Esophagus mucosa (tissue), 1 donor: Measurements from ENCODE around the gene HHATL. TPM values are rescaled to one million over a fixed set of nuclear protein-coding genes. Genes with fewer than 3 reads are reported as not detected.

Source experiments
- ATAC-seq: fragments of 200-7000 bp; cut with Tn5 transposase; one replicate; pipeline ENCODE4 v1.9.1; 2020
- total RNA-seq: library from RNA; stranded (reverse); gene quantifications from one replicate; pipeline ENCODE4 v1.2.4, GENCODE V29; 2023
- donor health status: DM: yes; HTN: yes; CAD: no.

Gene HHATL
- total RNA-seq, 1 donor from 2014 or later = not detected

DNA sequence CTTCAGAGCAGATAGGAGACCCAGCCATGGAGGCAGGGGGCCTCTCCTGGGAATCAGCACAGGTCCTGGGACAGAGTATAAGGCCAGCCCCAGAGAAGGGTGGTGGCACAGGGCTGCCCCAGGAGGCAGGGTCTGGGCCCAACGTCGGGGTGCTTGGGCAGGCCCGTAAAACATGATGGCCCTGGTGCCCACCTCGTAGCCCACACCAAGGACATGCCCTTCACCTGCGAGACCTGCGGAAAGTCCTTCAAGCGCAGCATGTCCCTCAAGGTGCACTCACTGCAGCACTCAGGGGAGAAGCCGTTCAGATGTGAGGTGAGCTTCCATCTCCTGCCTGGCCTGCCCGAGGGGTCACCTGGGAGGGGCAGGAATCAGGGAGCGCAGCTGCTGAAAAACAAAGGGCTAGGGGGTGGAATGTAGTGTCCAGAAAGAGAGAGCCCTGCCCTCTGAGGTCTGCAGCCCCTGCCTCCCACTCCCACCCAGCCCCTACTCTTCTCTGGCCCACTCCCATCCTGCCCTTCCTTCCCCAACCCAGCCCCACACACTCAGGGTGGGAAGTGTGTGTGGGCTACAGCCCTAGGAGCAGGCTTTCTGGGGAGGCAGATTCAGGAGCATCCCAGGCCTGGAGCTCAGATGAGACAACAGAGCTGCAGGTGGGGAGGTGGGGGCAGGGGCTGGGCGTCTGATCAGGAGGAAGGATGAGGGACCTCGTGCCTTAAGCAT is 39.6 kb downstream of the HHATL start:
- no peak for ATAC-seq

DNA sequence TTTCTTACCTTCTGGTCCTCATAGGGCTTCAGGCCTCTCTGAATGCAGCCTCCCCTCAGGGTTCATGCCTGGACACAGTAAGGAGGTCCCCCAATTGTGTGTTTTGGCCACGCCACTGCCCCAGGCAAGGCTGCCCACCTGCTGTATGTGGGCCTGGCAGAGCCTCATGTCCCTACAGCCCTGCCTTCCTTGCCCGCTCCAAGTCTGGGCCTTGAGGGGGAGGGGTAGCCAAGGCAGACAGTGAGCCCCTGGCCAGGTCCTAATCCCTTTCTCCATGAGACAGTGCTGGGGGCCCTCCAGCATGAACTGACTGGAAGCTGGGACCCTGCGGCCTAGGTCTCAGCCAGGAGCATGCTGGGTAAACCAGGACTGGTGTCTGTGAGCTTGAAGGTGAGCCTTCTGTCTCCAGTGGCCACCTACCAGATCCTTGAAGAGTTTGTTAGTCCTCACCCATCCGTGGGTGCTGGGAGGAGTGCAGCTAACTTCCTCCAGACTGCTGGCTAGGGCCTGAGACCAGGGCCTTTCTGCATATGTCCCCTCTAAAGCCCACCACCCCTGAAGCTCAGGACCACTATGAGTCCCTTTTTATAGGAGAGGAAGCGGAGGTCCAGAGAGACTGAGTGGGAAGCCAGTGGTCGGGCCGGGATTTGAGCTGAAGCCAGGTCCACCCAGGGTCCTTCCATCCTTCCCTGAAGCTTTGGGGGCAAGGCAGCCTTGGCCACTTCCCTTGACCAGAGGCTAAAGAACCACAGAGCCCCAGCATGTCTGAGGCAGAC is 40.4 kb downstream of the HHATL start:
- ATAC-seq = no peak

DNA sequence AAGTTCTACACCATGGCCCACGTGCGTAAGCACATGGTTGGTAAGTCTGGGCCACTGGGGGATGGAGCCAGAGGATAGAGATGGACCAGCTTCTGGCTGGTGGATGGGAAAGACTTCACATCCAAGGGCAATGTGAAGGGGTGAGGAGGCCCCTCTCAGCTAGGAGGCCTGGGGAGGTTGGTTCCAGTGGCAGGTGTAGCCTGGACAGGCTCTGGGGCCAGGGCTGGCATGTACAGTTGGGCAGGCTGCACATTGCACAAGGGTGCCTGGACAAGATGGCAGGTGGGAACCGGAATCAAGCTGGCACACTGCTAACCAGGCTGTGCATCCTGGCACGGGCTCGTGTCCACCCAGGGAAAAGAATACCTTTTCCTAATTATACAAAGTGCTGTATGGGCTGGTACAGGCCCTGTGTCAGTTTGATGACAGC is 41.0 kb downstream of the HHATL start:
- ATAC-seq = no peak

DNA sequence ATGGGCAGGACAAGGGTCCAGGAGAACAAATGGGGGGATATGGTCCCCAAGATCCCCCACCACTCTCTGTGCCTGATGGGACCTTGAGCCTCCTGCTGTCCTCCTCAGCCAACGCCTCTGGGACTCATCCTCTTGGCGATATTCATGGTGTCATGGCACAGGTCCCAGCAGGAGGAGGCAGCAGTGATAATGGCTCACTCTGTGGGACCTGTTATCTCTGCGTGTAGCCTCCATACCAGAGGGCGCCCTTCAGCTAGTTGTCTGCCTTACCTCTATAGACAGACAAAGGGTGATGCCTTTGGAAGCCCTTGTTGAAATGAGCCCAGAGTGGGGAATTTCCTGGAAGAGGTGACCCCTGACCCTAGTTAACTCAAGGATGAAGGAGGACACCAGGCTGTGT is 41.7 kb downstream of the HHATL start:
- no peak for ATAC-seq

DNA sequence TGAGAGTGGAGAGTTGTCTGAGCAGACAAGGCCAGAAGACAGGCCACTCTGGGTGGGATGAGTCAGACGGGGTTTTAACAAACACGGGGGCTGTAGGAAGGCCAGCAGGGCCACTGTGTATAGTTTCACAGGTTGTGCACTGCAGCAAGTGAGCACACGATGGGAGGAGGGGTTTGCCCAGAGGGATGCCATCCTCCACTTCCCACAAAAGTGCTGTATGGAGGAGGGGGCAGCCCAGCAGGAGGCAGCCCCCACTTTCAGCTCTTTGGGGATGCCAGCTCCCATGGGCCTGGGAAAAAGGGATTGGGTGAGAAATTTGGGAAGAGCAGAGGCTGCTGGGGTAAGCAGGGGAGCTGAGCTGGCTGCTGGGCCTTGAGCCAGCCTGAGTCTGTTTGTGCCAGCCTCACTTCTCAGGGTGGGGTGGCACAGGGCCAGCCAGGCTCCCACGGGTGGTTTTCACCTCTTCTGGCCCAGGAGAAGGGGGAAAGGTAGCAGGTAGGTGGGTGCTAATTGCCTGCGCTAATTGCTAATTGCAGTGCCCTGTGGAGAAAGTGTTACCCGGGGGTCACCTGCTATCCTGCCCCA is 42.4 kb downstream of the HHATL start:
- ATAC-seq = no peak

DNA sequence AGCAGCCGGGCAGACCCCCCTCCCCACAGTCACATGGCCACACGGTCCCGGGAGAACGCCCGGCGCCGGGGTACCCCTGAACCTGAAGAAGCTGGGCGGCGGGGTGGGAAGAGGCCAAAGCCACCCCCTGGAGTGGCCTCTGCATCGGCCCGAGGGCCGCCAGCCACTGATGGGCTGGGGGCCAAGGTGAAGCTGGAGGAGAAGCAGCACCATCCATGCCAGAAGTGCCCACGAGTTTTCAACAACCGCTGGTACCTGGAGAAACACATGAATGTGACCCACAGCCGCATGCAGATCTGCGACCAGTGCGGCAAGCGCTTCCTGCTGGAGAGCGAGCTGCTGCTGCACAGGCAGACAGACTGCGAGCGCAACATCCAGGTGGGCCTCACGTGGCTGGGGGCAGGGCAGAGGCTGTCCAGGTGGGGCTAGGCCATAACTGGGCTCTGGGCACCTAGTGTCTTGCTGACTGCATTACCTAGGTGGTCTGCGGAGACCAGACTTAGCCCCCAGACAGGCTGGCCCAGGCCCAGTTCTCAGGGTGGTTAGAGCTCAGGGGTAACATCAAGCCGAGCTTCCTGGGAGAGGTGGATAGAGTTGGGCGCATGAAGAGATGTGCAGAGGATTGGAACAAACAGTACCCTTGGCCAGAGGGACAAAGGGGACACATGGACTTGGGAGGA is 43.0 kb downstream of the HHATL start:
- ATAC-seq = no peak

GRCh38 chr3:42658771-42659390 is 43.7 kb downstream of the HHATL start:
- ATAC-seq = no peak

- ATAC-seq = no peak
Measured at GRCh38 chr3:42658091-42658770, 44.4 kb downstream of the HHATL start.

DNA sequence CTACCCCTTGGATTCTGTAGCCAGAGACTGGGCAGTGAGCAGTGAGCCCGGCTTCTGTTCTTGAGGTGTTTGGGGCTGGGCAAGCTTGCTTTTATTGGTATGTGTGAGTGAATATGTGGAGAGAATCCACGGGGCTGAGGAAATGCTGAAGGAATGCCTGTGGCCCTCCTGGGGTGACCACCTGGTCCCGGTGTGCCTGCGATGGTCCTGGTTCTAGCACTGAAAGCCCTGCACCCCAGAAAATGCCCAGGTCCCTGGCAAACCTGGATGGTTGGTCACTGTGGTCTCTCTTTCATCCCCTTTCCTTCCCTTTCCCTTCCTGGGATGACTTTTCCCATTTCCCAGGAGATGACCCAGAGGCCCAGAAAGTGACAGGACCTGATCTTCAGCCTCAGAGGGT is 44.9 kb downstream of the HHATL start:
- no peak for ATAC-seq

DNA sequence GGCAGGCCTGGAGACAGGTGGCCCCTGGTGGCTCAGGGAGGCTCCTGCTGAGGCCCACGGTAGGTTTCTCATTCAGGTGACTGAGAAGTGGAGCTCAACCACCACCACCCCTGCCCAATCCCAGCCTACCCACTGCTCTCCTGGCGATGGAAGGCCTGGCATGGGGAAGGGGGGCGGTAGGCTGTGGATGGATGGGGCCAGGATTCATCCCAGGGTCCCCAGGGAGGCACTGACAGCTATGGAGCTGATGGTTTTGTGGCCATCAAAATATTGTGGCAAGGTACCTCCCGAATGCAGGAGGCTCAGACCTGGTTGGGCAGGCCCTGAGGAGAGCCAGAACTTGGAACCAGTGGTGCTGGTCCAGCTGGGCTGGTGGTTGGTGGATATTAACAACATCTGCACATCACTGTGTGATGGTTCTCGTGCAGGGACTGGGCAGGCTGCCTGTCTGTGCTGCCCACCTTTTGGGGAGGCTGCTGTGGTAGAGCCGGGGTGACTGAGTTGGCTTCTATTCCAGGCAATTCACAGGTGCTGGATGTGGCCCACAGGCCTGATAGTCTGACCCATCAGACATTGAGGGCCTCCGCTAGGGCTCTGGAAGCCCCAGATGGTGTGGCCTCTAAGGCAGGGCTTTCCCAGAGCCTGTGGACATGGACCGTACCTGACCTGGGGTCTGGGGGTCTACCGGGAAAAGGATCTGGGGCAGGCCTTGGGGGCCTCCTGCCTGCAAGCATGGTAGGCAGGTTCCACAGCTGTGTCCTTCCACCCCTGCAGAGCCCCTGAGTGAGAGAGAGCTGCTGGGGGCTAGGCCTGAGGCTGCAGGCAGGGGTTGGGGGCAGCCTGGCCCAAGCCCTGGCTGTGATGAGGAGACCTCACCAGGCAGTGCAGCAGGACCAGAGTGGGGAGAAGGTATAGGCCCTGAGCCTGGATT is 45.7 kb downstream of the HHATL start:
- ATAC-seq = no peak

GRCh38 chr3:42655980-42656679 is 46.5 kb downstream of the HHATL start:
- ATAC-seq = no peak

- no peak for ATAC-seq
Measured at GRCh38 chr3:42655331-42655888, 47.2 kb downstream of the HHATL start.

GRCh38 chr3:42654331-42655201 is 48.0 kb downstream of the HHATL start:
- ATAC-seq = peak; percentile 5

DNA sequence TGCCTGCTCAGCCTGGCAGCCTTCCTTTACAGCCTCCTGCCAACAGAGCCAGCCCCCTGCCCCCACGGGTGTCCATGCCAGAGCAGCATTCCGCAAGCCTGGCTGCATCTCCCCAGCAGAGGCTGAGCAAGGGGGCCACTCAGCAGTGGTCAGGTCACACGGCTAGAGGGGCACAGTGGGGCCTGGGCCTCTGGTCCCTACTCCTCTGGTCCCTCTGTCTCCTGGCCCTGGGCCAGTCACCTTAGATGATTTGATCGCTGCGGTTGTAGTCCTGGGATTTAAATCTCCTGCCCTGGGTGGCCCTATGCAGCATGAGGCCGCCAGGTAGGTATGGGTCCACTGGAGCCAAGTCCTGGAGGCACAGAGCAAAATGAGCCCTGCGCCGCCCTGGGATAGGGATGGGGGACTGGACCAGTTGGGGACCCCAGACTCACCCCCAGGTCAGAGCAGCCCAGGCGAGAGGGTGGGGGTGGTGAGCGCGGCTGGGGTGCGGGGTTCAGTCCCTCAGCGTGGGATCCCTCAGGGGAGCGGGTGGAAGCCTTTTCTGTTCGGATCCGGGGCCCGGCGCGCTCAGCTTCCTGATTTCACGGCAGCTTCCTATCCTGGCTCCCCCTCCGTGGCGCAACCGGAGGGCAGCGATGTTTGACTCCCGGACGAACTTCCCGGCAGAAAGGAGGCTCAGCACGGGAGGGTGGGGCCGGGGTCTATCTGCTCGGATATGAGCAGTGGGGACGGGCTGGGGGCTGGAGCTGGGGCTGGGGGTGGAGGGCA is 48.9 kb downstream of the HHATL start, which contains the start of gene ZBTB47:
Gene ZBTB47, plus strand, starts transcription at position 138 of the 771 bp plus-strand sequence. CDS start 4,659 bp downstream, outside the sequence.
- ATAC-seq = peak; percentile 14

DNA sequence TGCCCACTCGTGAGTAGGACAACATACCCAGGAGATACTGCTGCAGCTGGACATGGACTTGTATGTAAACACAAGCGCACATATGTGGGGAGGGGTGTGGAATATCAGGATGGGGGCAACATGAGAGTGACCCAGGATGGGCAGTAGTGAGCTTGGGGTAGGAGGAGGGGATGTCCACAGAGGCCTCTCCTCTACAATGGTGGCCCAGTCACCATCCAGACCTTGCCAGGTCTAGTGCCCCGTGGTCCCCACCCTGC is 49.4 kb downstream of the HHATL start:
- peak; percentile 3 for ATAC-seq

GRCh38 chr3:42652611-42653302 is 49.8 kb downstream of the HHATL start:
- ATAC-seq = peak; percentile 86

DNA sequence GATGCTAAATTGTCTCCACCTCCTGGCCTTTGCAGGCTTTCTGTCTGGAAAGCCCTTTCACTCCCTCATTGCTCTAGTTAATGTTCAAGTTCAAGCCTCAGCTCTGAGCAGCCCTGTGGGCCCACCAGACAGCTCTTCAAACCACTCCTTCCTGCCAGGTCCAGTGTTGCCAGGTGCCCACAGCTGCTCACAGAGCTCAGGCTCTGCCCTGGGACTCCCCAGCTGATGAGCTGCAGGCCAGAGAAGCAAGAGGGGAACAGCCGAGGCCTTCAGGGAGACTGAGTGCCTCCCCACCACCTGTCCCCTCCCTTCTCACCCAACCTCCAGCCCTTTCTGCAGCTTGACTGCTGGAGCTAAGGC is 50.4 kb downstream of the HHATL start:
- no peak for ATAC-seq
